ENCODE measurements around the gene LZTS2.

- no peak for TF ChIP-seq CTCF (IDR thresholded peaks at IDR 0.05)
- no peak for TF ChIP-seq EP300 (IDR thresholded peaks at IDR 0.05; ENCODE audit: borderline replicate concordance in 1 of 2, low read depth in 1 of 2, low read length in 1 of 2)
These were observed 2.8 kb downstream of the LZTS2 start for GRCh38 chr10:101002456-101002855.

All from SK-N-SH (cell line).